Mammary epithelial cell (primary cell): Measurements from ENCODE around the gene CACNA1G.

Experiments
- EZH2 ChIP-seq: IDR thresholded peaks from 2 replicates; pipeline ENCODE4 v1.6.1; 2012; ENCODE audit warnings: low read length, inconsistent platforms, borderline replicate concordance
- TF ChIP-seq, protein P1 (sequence below), 2 donors: IDR thresholded peaks in 1 of 2; conservative IDR thresholded peaks in 1 of 2; 2 replicates each; pipeline ENCODE4 v1.5.1; 2011 to 2012; ENCODE audit warnings: inconsistent platforms in 2 of 2, low read length in 2 of 2, mild to moderate bottlenecking in 2 of 2, control low read depth in 1 of 2, low read depth in 1 of 2; ENCODE audit not compliant: insufficient read depth in 1 of 2; ENCODE audit errors: extremely low read depth in 1 of 2

DNA sequence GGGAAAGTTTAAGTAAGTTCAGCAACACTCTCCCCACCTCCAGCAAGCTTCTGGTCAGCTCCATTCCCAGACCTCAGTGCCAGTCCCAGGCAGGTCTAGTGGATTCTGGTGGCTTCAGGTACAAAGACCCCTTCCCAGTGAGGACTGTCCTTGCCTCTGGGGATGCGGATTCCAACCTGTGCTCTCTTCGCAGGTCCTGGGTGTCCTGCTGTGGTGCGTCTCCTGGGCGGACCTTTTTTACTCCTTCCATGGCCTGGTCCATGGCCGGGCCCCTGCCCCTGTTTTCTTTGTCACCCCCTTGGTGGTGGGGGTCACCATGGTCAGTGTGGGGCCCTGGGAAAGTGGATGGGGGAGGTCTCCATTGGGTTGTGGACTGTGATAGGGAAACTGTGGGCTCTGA, 96.0 kb downstream of the CACNA1G start:
- TF ChIP-seq, protein P1, sequence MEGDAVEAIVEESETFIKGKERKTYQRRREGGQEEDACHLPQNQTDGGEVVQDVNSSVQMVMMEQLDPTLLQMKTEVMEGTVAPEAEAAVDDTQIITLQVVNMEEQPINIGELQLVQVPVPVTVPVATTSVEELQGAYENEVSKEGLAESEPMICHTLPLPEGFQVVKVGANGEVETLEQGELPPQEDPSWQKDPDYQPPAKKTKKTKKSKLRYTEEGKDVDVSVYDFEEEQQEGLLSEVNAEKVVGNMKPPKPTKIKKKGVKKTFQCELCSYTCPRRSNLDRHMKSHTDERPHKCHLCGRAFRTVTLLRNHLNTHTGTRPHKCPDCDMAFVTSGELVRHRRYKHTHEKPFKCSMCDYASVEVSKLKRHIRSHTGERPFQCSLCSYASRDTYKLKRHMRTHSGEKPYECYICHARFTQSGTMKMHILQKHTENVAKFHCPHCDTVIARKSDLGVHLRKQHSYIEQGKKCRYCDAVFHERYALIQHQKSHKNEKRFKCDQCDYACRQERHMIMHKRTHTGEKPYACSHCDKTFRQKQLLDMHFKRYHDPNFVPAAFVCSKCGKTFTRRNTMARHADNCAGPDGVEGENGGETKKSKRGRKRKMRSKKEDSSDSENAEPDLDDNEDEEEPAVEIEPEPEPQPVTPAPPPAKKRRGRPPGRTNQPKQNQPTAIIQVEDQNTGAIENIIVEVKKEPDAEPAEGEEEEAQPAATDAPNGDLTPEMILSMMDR (conservative IDR thresholded peaks at IDR 0.05 in 1 of 2, IDR thresholded peaks at IDR 0.05 in 1 of 2; ENCODE audit: extremely low read depth in 1 of 2, insufficient read depth in 1 of 2, low read depth in 1 of 2, low read length in 2 of 2) = no peak
- no peak for TF ChIP-seq EZH2
